BE2C (cell line): ENCODE data around the gene LRBA.

Source experiments
- DNase-seq: peaks from one replicate; pipeline ENCODE4 v3.0.0-alpha.2; 2020
- H3K27me3 ChIP-seq: fragments of 250-450 bp; sonication (Bioruptor Pico); 2 replicates; pipeline ENCODE4 v1.5.1; 2020; ENCODE audit warnings: mild to moderate bottlenecking
- H3K36me3 ChIP-seq: fragments of 250-450 bp; sonication (Bioruptor Pico); 2 replicates; pipeline ENCODE4 v1.5.1; 2020; ENCODE audit warnings: mild to moderate bottlenecking
- H3K4me1 ChIP-seq: fragments of 250-450 bp; sonication (Bioruptor Pico); 2 replicates; pipeline ENCODE4 v1.5.1; 2020
- H3K4me3 ChIP-seq: 2 replicates; pipeline ENCODE4 v1.5.1; 2011; ENCODE audit warnings: low read depth, low read length
- H3K9me3 ChIP-seq: fragments of 250-450 bp; sonication (Bioruptor Pico); 2 replicates; pipeline ENCODE4 v1.5.1; 2020
- TF ChIP-seq, protein P1 (sequence below): IDR thresholded peaks from 2 replicates; pipeline ENCODE4 v1.5.1; 2012; ENCODE audit warnings: mild to moderate bottlenecking, low read depth, low read length

The LRBA gene

DNA sequence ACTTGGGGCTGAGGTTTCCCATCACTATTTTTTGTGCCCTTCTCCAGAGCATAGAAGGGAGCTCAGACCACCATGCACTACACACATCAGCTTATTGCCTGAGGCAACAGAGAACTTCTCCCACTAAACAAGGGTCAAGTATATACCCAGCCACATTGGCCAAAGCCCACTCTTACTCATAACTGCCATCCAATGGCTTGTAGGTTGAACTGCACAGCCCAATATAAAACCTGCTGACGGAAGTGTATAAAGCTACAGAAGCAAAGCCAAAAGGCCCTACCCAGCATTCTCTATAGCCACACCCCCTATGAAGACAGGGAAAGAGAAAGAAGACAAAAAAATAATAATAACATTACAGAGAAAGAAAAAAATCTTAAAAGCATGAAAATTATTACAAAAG, 139.7 kb downstream of the LRBA start:
- Histone ChIP-seq H3K36me3 (no peaks in the 10 kb centered on the region), H3K27me3 (no peaks in the 10 kb centered on the region), H3K4me1 (no peaks in the 10 kb centered on the region; the same call in none of the 2 replicates), H3K4me3 (no peak overlapping the region), H3K9me3 (no peaks in the 10 kb centered on the region)
- no peak for DNase-seq
- TF ChIP-seq, protein P1, sequence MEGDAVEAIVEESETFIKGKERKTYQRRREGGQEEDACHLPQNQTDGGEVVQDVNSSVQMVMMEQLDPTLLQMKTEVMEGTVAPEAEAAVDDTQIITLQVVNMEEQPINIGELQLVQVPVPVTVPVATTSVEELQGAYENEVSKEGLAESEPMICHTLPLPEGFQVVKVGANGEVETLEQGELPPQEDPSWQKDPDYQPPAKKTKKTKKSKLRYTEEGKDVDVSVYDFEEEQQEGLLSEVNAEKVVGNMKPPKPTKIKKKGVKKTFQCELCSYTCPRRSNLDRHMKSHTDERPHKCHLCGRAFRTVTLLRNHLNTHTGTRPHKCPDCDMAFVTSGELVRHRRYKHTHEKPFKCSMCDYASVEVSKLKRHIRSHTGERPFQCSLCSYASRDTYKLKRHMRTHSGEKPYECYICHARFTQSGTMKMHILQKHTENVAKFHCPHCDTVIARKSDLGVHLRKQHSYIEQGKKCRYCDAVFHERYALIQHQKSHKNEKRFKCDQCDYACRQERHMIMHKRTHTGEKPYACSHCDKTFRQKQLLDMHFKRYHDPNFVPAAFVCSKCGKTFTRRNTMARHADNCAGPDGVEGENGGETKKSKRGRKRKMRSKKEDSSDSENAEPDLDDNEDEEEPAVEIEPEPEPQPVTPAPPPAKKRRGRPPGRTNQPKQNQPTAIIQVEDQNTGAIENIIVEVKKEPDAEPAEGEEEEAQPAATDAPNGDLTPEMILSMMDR, result peak; percentile 47

DNA sequence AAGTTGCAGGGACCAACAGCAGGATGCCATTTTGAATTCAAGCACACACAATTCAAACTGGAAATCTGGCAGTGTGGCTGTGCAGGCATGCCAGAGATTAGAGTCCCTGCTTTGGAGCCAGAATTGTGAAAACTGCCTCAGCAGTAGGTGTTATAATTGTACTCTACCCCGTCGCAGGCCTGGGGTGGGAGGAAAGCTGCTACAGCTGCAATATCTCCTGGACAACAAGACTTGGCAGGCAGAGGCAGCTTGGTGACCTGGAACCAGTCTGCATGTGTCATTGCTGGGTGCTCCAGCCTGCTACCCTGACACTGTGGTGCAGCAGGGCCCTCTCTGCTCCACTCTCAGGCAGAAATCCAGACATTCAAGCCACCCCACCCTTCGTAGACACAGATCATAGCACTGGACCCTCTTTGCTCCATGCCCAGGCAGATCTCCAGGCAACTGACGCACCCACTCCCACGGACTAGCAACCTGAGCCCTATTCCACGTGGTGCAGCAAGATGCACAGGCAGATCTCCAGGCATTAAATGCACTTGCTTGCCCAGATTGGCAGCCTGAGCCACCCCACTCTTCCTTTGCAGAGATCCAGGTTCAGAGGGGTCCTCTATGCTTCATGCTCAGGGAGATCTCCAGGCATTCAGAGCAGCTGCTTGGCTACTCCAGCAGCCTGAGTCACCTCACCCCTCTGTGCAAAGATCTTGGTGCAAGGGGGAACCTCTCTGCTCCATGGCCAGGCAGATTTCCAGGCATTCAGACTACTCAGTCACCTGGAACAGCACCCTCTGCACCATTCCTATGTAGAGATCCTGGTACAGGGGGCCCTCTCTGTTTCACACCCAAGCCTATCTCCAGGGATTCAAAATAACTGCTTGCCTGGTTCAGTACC, 140.5 kb downstream of the LRBA start:
- H3K4me1 ChIP-seq, result no peaks in the 10 kb centered on the region; the same call in none of the 2 replicates
- TF ChIP-seq, protein P1, result no peak
- DNase-seq, result peak; percentile 68

GRCh38 chr4:150867148-150867547, 147.9 kb downstream of the LRBA start:
- Histone ChIP-seq H3K4me3 (no peak overlapping the region), H3K9me3 (no peaks in the 10 kb centered on the region), H3K36me3 (no peaks in the 10 kb centered on the region; the same call in 1 of the 2 replicates), H3K27me3 (no peaks in the 10 kb centered on the region), H3K4me1 (no peaks in the 10 kb centered on the region; the same call in 1 of the 2 replicates)
- DNase-seq, result peak; percentile 57
- TF ChIP-seq, protein P1, result peak; percentile 59

More for the DNA sequence above, 140.5 kb downstream of the LRBA start:
- Histone ChIP-seq H3K9me3 (no peaks in the 10 kb centered on the region), H3K4me3 (no peak overlapping the region), H3K27me3 (no peaks in the 10 kb centered on the region), H3K36me3 (no peaks in the 10 kb centered on the region)

- no peak for DNase-seq
Measured at GRCh38 chr4:150863456-150863855, 151.6 kb downstream of the LRBA start.

GRCh38 chr4:150862829-150863228, 152.3 kb downstream of the LRBA start:
- TF ChIP-seq, protein P1, result no peak
- Histone ChIP-seq H3K4me3 (no peak overlapping the region), H3K4me1 (no peaks in the 10 kb centered on the region; the same call in 1 of the 2 replicates), H3K27me3 (no peaks in the 10 kb centered on the region), H3K9me3 (no peaks in the 10 kb centered on the region), H3K36me3 (no peaks in the 10 kb centered on the region; the same call in 1 of the 2 replicates)
- no peak for DNase-seq

More at GRCh38 chr4:150863456-150863855, 151.6 kb downstream of the LRBA start:
- no peaks in the 10 kb centered on the region for H3K9me3 ChIP-seq
- no peaks in the 10 kb centered on the region; the same call in 1 of the 2 replicates for H3K4me1 ChIP-seq
- no peak overlapping the region for H3K4me3 ChIP-seq
- H3K36me3 ChIP-seq, result no peaks in the 10 kb centered on the region; the same call in 1 of the 2 replicates
- no peaks in the 10 kb centered on the region for H3K27me3 ChIP-seq
- TF ChIP-seq, protein P1, result no peak

DNA sequence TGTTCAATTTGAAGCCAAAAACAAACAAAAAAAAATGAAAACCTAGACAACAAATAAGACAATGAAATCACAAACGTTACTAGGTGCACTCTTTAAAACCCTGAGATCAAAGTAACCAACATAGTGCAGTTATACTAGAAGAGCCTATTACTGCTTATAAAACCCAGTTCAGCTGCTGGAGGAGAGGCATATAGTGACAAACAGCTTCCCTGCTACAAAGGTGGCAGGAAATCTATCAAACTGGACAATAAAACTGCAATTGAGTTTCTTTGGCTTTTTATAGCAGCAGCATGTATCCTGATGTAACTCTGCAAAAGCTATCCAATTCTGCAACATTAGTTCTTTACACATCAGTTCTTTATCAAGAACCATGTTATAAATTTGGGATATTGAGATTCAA, 155.6 kb downstream of the LRBA start:
- no peaks in the 10 kb centered on the region for H3K36me3 ChIP-seq
- no peak for DNase-seq
- H3K27me3 ChIP-seq, result no peaks in the 10 kb centered on the region
- no peaks in the 10 kb centered on the region for H3K9me3 ChIP-seq
- H3K4me1 ChIP-seq, result peaks cover 6% of the 10 kb centered on the region
- TF ChIP-seq, protein P1, result no peak
- H3K4me3 ChIP-seq, result no peak overlapping the region
